H1 (cell line): Measurements from ENCODE around the gene CIDEA.

Experiments
- BRCA1 ChIP-seq: IDR thresholded peaks from 2 replicates; pipeline ENCODE4 v1.6.1; 2012; ENCODE audit warnings: low read depth, low read length, improper control_type of control experiment
- POLR2A ChIP-seq, 2 experiments: IDR thresholded peaks; 1 replicate in 1 of 2; 2 replicates in 1 of 2; pipeline ENCODE4 v1.6.1; 2011; ENCODE audit warnings: low read depth in 2 of 2, low read length in 2 of 2, mild to moderate bottlenecking in 2 of 2; ENCODE audit errors: control extremely low read depth in 1 of 2
- TF ChIP-seq, protein P1 (sequence below): IDR thresholded peaks from 2 replicates; pipeline ENCODE4 v1.6.1; 2011; ENCODE audit warnings: low read length, improper control_type of control experiment

DNA sequence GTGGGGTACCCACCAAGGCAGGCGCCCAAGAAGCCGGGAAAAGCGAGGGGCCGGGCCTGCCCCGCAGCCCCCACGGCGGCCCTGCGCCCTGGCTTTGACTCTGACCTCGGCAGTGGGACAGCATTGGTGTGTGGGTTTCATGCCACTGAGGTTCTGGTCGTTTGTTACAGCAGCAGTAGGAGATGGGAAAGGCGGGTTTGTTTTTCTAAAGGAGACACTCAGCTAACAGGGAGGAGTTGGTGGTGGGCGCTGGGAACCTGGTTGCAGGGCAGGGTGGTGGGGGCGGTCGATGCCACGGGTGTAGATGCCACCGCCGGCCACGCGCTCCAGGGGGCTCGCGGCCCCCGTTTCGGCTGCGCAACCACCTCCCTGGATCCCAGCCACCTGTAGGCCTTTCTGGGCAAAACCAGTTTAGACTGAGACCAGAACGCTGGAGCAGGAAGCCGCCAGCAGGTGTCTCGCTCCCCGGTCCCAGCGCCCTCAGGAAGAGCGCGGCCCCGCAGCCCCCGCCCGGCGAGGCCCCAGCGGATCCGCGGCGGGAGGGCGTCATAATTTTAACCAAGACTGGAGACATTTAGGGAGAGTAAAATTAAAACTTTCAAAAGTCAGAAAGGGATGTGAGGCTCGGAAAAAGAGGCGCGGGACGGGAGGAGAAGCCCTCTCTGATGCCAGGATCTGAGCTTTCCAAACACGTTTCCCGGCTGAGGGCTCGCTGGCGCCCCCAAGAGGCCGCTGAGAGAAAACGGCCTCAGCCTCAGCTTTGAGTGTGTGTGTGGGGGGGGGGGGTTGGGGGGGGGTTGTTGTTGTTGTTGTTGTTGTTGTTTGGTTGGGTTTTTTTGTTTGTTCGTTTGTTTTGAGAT lies 17.4 kb downstream of the CIDEA start:
- TF ChIP-seq, protein P1, sequence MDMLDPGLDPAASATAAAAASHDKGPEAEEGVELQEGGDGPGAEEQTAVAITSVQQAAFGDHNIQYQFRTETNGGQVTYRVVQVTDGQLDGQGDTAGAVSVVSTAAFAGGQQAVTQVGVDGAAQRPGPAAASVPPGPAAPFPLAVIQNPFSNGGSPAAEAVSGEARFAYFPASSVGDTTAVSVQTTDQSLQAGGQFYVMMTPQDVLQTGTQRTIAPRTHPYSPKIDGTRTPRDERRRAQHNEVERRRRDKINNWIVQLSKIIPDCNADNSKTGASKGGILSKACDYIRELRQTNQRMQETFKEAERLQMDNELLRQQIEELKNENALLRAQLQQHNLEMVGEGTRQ = no peak
- TF ChIP-seq BRCA1 (no peak), POLR2A (IDR thresholded peaks at IDR 0.05; ENCODE audit: control extremely low read depth in 1 of 2, low read depth in 2 of 2, low read length in 2 of 2) (no peak; a peak in 2 of 3 replicates)
